Body of pancreas (tissue), 4 donors: ENCODE measurements around the gene OR5P2. TPM values are rescaled to one million over a fixed set of nuclear protein-coding genes. Genes with fewer than 3 reads are reported as not detected.

Experiments used
- ATAC-seq: fragments of 150-250 bp; one replicate; pipeline ENCODE4 v1.9.1; 2016
- DNase-seq, 4 donors: peaks; one replicate each; pipeline ENCODE4 v3.0.0-alpha.2; 2019
- H3K27ac ChIP-seq, 4 donors: fragments of 200-600 bp; sonication (generic); 1 replicate in 3 of 4; 2 replicates in 1 of 4; pipeline versions ENCODE4 v1.5.1 to v1.6.1; 2016 to 2019; ENCODE audit warnings: mild to moderate bottlenecking in 1 of 4, mixed read lengths in 1 of 4, moderate library complexity in 1 of 4
- H3K27me3 ChIP-seq, 2 donors: fragments of 200-600 bp; sonication (generic); one replicate each; pipeline ENCODE4 v1.6.0; 2016; ENCODE audit warnings: mild to moderate bottlenecking in 1 of 2
- H3K36me3 ChIP-seq, 2 donors: fragments of 200-600 bp; sonication (generic); replicated peaks in 1 of 2; 2 replicates each; pipeline ENCODE4 v1.5.1; 2016; ENCODE audit warnings: low read depth in 2 of 2; ENCODE audit not compliant: insufficient read depth in 1 of 2
- H3K4me1 ChIP-seq: fragments of 200-600 bp; sonication (generic); one replicate; pipeline ENCODE4 v1.6.0; 2016
- H3K4me3 ChIP-seq, 2 donors: fragments of 200-600 bp; sonication (generic); 1 replicate in 1 of 2; 2 replicates in 1 of 2; pipeline ENCODE4 v1.5.1; 2016 to 2019
- H3K9me3 ChIP-seq, 3 donors: fragments of 200-600 bp; sonication (generic); 1 replicate in 2 of 3; 2 replicates in 1 of 3; pipeline ENCODE4 v1.5.1; 2016
- POLR2A ChIP-seq, 3 donors: fragments of 450-650 bp; IDR thresholded peaks; one replicate each; pipeline ENCODE4 v1.6.1; 2016; ENCODE audit warnings: antibody characterized with exemption in 3 of 3, mild to moderate bottlenecking in 2 of 3
- WGBS, 2 donors: methylation state at CpG; one replicate each; pipeline ENCODE4 v1.1.5; 2017; 5-methylcytosine and 5-hydroxymethylcytosine counted together
- intact Hi-C: fragments of 100-400 bp; cut with DNase I; formaldehyde crosslinking; loops from one replicate; pipeline ENCODE4 v1.15.1; 2023
- total RNA-seq, 2 donors: library from RNA; depleted of rRNA; stranded (reverse); fragments of >200 nt; gene quantifications; one replicate each; pipeline ENCODE4 v1.1.0, GENCODE V29; 2016
- TF ChIP-seq, protein P1 (sequence below), 7 experiments: fragments of 450-650 bp in 4 of 7; fragments of 200-600 bp in 3 of 7; sonication (generic) in 3 of 7; IDR thresholded peaks; one replicate each; pipeline ENCODE4 v1.5.1; 2016 to 2019; ENCODE audit warnings: antibody characterized with exemption in 7 of 7

Gene OR5P2, protein sequence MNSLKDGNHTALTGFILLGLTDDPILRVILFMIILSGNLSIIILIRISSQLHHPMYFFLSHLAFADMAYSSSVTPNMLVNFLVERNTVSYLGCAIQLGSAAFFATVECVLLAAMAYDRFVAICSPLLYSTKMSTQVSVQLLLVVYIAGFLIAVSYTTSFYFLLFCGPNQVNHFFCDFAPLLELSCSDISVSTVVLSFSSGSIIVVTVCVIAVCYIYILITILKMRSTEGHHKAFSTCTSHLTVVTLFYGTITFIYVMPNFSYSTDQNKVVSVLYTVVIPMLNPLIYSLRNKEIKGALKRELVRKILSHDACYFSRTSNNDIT
- total RNA-seq = not detected

DNA sequence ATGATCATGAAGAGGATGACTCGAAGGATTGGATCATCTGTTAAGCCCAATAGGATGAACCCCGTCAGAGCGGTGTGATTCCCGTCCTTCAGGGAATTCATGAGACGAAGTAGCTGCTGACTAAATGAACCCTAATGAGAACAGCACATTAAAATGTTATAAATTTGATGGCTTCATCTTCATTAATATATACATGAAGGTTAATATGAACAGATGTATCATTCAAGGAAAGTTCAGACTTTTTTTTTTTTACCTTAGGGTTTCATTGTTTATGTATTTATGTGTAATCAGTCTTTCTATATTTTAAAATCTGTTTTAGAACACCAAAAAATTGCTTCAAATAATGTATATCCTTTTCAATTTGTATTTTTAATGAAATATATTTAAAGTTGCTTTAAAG is at the start of gene OR5P2:
Gene OR5P2 (minus strand): TSS at position 101 of the 400 bp plus-strand sequence. CDS start 0 bp downstream, at position 101.
- no peak for TF ChIP-seq POLR2A (IDR thresholded peaks at IDR 0.05)
- TF ChIP-seq, protein P1, sequence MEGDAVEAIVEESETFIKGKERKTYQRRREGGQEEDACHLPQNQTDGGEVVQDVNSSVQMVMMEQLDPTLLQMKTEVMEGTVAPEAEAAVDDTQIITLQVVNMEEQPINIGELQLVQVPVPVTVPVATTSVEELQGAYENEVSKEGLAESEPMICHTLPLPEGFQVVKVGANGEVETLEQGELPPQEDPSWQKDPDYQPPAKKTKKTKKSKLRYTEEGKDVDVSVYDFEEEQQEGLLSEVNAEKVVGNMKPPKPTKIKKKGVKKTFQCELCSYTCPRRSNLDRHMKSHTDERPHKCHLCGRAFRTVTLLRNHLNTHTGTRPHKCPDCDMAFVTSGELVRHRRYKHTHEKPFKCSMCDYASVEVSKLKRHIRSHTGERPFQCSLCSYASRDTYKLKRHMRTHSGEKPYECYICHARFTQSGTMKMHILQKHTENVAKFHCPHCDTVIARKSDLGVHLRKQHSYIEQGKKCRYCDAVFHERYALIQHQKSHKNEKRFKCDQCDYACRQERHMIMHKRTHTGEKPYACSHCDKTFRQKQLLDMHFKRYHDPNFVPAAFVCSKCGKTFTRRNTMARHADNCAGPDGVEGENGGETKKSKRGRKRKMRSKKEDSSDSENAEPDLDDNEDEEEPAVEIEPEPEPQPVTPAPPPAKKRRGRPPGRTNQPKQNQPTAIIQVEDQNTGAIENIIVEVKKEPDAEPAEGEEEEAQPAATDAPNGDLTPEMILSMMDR (IDR thresholded peaks at IDR 0.05) = no peak
- Histone ChIP-seq H3K9me3 (no peaks in the 10 kb centered on the region), H3K36me3 (no peaks in the 10 kb centered on the region), H3K27ac (no peak within 1 kb of the TSS), H3K4me3 (no peak within 1 kb of the TSS), H3K4me1 (no peaks in the 10 kb centered on the region), H3K27me3 (no peaks in the 10 kb centered on the region)
- 81 to 84% methylated on average over 5 of the region's 5 CpGs for WGBS, 2 donors
- intact Hi-C loops = no loop called here
- DNase-seq (no peak), ATAC-seq (no peak)

DNA sequence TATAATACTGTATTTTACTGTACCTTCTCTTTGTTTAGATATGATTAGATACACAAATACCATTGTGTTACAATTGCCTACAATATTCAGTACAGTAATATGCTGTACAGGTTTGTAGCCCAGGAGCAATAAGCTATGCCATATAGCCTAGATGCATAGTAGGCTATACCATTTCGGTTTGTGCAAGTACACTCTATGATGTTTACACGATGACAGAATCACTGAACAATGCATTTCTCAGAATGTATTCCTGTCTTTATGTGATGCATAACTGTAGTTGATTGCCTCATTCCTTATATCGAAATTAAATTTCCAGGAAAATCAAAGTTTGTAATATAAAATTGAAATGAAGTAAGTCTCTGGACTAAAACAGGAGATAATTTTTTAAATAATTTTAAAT is 49.3 kb upstream of the OR5P2 start:
- no peak for ATAC-seq
- DNase-seq = no peak
- Histone ChIP-seq H3K4me3 (no peak overlapping the region), H3K4me1 (no peaks in the 10 kb centered on the region), H3K9me3 (no peaks in the 10 kb centered on the region), H3K36me3 (no peaks in the 10 kb centered on the region), H3K27me3 (no peaks in the 10 kb centered on the region), H3K27ac (no peak overlapping the region)
- no peak for TF ChIP-seq POLR2A (IDR thresholded peaks at IDR 0.05)
- TF ChIP-seq, protein P1 (IDR thresholded peaks at IDR 0.05) = no peak
- intact Hi-C loops = no loop called here
- WGBS, 2 donors = 63 to 64% methylated on average over 3 of the region's 3 CpGs

DNA sequence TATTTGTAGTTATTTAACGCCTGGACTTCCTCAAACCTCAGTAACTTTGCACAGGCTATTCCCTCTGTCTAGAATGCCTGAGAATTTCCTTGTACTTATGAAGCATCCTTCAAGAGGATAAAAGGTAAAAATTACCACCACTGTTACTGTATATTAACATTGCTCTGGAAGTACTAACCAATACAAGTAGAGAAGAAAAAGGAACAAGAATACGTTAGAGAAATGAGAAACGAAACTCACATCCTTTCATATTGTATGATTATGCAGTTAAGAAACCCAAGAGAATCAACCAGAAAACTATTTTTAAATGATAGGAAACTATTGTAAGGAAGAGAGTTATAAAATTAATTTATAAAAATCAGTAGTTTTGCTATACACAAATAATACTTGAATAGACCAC is 48.2 kb upstream of the OR5P2 start:
- no peak overlapping the region for H3K4me3 ChIP-seq
- no peaks in the 10 kb centered on the region for H3K27me3 ChIP-seq
- no peak overlapping the region for H3K27ac ChIP-seq
- no peaks in the 10 kb centered on the region for H3K9me3 ChIP-seq
- DNase-seq (no peak), ATAC-seq (no peak)
- no peaks in the 10 kb centered on the region for H3K36me3 ChIP-seq
- 33 to 49% methylated on average over 3 of the region's 3 CpGs for WGBS, 2 donors
- no peaks in the 10 kb centered on the region for H3K4me1 ChIP-seq
- TF ChIP-seq, protein P1 (IDR thresholded peaks at IDR 0.05) = no peak
- TF ChIP-seq POLR2A (IDR thresholded peaks at IDR 0.05) = no peak
- intact Hi-C loops = no loop called here

DNA sequence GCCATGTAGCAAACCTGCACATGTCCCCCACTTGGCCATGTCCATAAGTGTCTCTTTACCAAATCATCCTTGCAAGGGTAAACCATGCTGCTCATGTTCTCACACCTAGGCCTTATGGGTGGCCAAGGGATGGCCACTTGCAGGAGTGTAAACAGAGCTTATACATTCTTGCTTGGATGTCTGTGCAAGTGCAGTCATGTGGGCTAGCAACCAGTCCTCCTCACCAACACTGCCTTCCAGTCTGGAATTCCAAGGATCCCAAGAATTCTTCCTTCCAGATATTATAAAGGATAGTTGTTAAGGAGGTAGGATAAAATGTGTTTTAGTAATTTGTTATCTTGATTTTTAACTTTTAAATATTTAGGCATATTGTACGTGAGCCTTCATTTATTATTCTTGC is 47.8 kb upstream of the OR5P2 start:
- TF ChIP-seq, protein P1 (IDR thresholded peaks at IDR 0.05) = no peak
- no peak for TF ChIP-seq POLR2A (IDR thresholded peaks at IDR 0.05)
- H3K36me3 ChIP-seq = no peaks in the 10 kb centered on the region
- H3K9me3 ChIP-seq = no peaks in the 10 kb centered on the region
- intact Hi-C loops = no loop called here
- DNase-seq (no peak), ATAC-seq (no peak)
- WGBS, 2 donors = 17 to 41% methylated on average over 1 of the region's 1 CpG
- H3K27me3 ChIP-seq = no peaks in the 10 kb centered on the region
- H3K27ac ChIP-seq = no peak overlapping the region
- no peaks in the 10 kb centered on the region for H3K4me1 ChIP-seq
- H3K4me3 ChIP-seq = no peak overlapping the region

DNA sequence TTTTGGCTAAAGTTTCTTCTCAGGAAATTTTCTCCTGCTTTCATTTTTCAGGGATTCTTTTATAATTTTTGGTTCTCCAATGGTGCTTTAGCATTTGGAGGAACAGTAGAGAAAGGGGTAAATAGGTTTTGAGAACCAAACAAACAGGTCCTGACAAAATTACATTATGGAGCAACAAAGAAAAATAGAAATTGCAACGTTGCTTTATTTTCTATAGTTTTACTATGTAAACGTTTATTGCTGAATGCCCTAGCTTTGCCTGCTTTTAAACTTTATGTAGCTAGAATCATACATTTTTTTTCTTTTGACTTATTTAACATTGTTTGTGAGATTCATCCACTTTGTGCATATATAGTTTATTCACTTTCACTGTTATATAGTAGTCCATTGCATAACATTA is 43.8 kb upstream of the OR5P2 start:
- no peaks in the 10 kb centered on the region for H3K36me3 ChIP-seq
- 50 to 52% methylated on average over 2 of the region's 2 CpGs for WGBS, 2 donors

More for the DNA sequence above, 43.8 kb upstream of the OR5P2 start:
- H3K27me3 ChIP-seq = no peaks in the 10 kb centered on the region
- intact Hi-C loops = no loop called here
- H3K9me3 ChIP-seq = no peaks in the 10 kb centered on the region
- TF ChIP-seq, protein P1 (IDR thresholded peaks at IDR 0.05) = no peak
- TF ChIP-seq POLR2A (IDR thresholded peaks at IDR 0.05) = no peak
- H3K4me3 ChIP-seq = no peak overlapping the region
- H3K4me1 ChIP-seq = no peaks in the 10 kb centered on the region
- no peak overlapping the region for H3K27ac ChIP-seq
- ATAC-seq = no peak
- DNase-seq = no peak
